ENCODE measurements around the gene GPC1. TPM values are rescaled to one million over a fixed set of nuclear protein-coding genes. Genes with fewer than 3 reads are reported as not detected.

GPC1 gene
- total RNA-seq, 1 experiment from 2014 or later: 32.0 TPM

DNA sequence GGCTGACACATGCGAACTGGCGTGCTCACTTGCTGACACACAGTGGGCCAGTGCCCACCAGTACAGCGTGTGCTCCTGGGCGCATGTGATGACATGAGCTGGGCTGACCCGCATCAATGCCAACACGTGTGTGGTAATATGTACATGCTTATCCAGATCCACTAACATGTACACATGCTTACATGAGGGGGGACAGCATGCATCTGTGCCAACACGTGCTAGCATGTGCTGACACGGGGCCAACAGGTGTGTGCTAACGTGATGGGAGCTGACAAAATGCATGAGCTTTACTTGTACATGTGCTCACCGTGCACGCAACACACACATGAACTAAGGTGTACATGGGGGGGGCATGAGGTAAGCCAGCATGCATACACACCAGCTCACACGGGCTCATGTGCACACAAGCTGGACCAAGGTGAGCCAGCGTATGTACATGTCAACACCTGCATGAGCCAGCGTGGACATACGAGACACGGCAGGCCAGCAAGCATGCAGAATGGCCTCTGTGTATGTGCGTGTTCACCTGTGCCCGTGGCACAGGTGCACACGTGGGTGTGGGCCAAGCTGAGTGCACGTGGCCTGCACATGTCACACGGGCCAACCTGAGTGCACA lies 28.5 kb downstream of the GPC1 start:
- Histone ChIP-seq H3K4me3 (ENCODE audit: insufficient read depth, low read depth, low read length) (no peak overlapping the region), H3K36me3 (replicated peaks; ENCODE audit: control insufficient read depth, insufficient read depth, low read length) (peaks cover 3% of the 10 kb centered on the region), H3K27me3 (ENCODE audit: control insufficient read depth, insufficient read depth, low read length) (no peaks in the 10 kb centered on the region)
- peak; percentile 16 for DNase-seq

DNA sequence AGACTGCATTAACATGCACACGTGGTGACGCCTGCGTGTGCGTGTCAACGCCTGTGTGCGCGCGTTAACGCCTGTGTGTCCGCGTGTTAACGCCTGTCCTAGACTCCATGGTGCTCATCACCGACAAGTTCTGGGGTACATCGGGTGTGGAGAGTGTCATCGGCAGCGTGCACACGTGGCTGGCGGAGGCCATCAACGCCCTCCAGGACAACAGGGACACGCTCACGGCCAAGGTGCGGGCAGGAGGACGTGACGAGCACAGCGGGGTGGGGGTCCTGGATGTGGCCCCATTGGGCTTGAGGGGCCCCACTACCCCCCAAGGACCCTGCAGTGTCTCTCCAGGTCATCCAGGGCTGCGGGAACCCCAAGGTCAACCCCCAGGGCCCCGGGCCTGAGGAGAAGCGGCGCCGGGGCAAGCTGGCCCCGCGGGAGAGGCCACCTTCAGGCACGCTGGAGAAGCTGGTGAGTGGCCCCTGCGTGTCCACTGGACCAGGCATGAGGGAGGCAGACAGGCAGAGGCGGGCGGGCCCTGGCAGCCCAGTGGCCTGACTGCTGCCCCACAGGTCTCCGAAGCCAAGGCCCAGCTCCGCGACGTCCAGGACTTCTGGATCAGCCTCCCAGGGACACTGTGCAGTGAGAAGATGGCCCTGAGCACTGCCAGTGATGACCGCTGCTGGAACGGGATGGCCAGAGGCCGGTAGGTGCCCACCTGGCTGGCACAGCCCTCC lies 29.2 kb downstream of the GPC1 start:
- DNase-seq: peak; percentile 33
- H3K36me3 ChIP-seq (replicated peaks; ENCODE audit: control insufficient read depth, insufficient read depth, low read length): peaks cover 3% of the 10 kb centered on the region
- no peak overlapping the region for H3K4me3 ChIP-seq (ENCODE audit: insufficient read depth, low read depth, low read length)
- no peaks in the 10 kb centered on the region for H3K27me3 ChIP-seq (ENCODE audit: control insufficient read depth, insufficient read depth, low read length)

DNA sequence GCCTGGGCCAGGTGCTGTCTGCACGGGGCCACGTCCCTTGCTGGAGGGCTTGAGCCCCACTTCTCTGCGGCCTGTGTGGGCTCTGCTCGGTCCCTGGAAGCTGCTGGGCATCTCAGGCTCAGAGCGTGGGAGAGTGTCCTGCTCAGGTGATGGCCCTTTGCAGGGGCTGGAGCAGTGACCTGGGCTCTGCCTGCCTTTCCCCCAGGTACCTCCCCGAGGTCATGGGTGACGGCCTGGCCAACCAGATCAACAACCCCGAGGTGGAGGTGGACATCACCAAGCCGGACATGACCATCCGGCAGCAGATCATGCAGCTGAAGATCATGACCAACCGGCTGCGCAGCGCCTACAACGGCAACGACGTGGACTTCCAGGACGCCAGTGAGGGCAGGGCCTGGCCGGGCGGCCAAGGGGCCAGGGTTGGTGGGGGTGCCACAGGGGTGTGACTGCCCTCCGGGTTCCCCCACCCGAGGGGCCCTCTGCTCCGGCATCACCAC lies 29.9 kb downstream of the GPC1 start:
- no peaks in the 10 kb centered on the region for H3K27me3 ChIP-seq (ENCODE audit: control insufficient read depth, insufficient read depth, low read length)
- H3K4me3 ChIP-seq (ENCODE audit: insufficient read depth, low read depth, low read length): no peak overlapping the region
- peaks cover 3% of the 10 kb centered on the region for H3K36me3 ChIP-seq (replicated peaks; ENCODE audit: control insufficient read depth, insufficient read depth, low read length)
- DNase-seq: peak; percentile 43

DNA sequence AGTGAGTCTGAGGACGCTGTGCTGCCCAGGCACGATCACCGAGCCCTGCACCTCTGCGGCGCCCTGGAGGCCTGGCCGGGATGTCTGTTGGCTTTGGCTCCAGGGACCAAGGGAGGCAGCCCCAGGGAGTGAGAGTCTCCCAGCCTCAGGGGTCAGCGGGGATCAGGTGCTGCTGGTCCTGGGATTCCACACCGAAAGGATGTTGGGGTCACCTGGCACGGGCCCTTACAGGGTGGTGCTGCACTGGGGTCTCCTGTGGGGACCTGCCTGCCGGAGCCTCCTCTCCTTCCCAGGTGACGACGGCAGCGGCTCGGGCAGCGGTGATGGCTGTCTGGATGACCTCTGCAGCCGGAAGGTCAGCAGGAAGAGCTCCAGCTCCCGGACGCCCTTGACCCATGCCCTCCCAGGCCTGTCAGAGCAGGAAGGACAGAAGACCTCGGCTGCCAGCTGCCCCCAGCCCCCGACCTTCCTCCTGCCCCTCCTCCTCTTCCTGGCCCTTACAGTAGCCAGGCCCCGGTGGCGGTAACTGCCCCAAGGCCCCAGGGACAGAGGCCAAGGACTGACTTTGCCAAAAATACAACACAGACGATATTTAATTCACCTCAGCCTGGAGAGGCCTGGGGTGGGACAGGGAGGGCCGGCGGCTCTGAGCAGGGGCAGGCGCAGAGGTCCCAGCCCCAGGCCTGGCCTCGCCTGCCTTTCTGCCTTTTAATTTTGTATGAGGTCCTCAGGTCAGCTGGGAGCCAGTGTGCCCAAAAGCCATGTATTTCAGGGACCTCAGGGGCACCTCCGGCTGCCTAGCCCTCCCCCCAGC lies 30.5 kb downstream of the GPC1 start:
- Histone ChIP-seq H3K27me3 (ENCODE audit: control insufficient read depth, insufficient read depth, low read length) (no peaks in the 10 kb centered on the region), H3K36me3 (replicated peaks; ENCODE audit: control insufficient read depth, insufficient read depth, low read length) (peaks cover 3% of the 10 kb centered on the region), H3K4me3 (ENCODE audit: insufficient read depth, low read depth, low read length) (no peak overlapping the region)
- peak; percentile 33 for DNase-seq

DNA sequence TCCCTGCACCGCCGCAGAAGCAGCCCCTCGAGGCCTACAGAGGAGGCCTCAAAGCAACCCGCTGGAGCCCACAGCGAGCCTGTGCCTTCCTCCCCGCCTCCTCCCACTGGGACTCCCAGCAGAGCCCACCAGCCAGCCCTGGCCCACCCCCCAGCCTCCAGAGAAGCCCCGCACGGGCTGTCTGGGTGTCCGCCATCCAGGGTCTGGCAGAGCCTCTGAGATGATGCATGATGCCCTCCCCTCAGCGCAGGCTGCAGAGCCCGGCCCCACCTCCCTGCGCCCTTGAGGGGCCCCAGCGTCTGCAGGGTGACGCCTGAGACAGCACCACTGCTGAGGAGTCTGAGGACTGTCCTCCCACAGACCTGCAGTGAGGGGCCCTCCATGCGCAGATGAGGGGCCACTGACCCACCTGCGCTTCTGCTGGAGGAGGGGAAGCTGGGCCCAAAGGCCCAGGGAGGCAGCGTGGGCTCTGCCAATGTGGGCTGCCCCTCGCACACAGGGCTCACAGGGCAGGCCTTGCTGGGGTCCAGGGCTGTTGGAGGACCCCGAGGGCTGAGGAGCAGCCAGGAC lies 31.2 kb downstream of the GPC1 start:
- H3K36me3 ChIP-seq (replicated peaks; ENCODE audit: control insufficient read depth, insufficient read depth, low read length): peaks cover 3% of the 10 kb centered on the region
- peak; percentile 54 for DNase-seq
- H3K27me3 ChIP-seq (ENCODE audit: control insufficient read depth, insufficient read depth, low read length): no peaks in the 10 kb centered on the region
- H3K4me3 ChIP-seq (ENCODE audit: insufficient read depth, low read depth, low read length): no peak overlapping the region

DNA sequence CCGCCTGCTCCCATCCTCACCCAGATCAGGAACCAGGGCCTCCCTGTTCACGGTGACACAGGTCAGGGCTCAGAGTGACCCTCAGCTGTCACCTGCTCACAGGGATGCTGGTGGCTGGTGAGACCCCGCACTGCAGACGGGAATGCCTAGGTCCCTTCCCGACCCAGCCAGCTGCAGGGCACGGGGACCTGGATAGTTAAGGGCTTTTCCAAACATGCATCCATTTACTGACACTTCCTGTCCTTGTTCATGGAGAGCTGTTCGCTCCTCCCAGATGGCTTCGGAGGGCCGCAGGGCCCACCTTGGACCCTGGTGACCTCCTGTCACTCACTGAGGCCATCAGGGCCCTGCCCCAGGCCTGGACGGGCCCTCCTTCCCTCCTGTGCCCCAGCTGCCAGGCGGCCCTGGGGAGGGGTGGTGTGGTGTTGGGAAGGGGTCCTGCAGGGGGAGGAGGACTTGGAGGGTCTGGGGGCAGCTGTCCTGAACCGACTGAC lies 31.7 kb downstream of the GPC1 start:
- Histone ChIP-seq H3K4me3 (ENCODE audit: insufficient read depth, low read depth, low read length) (no peak overlapping the region), H3K27me3 (ENCODE audit: control insufficient read depth, insufficient read depth, low read length) (no peaks in the 10 kb centered on the region), H3K36me3 (replicated peaks; ENCODE audit: control insufficient read depth, insufficient read depth, low read length) (peaks cover 3% of the 10 kb centered on the region)
- DNase-seq: no peak

DNA sequence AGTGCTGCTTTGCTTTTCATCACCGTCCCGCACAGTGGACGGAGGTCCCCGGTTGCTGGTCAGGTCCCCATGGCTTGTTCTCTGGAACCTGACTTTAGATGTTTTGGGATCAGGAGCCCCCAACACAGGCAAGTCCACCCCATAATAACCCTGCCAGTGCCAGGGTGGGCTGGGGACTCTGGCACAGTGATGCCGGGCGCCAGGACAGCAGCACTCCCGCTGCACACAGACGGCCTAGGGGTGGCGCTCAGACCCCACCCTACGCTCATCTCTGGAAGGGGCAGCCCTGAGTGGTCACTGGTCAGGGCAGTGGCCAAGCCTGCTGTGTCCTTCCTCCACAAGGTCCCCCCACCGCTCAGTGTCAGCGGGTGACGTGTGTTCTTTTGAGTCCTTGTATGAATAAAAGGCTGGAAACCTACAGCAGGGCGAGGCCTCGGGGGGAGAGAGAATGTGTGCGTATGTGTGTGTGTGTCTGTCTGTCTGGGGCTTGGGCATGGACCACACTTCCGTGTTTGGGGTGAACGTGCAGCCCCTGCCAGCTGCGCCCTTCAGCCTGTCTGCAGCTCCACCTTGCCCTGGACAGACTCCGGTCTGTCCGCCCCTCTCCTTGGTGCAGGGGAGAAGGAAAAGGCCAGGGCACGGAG lies 32.3 kb downstream of the GPC1 start:
- H3K4me3 ChIP-seq (ENCODE audit: insufficient read depth, low read depth, low read length): no peak overlapping the region
- no peaks in the 10 kb centered on the region for H3K27me3 ChIP-seq (ENCODE audit: control insufficient read depth, insufficient read depth, low read length)
- peak; percentile 75 for DNase-seq
- H3K36me3 ChIP-seq (replicated peaks; ENCODE audit: control insufficient read depth, insufficient read depth, low read length): peaks cover 3% of the 10 kb centered on the region

DNA sequence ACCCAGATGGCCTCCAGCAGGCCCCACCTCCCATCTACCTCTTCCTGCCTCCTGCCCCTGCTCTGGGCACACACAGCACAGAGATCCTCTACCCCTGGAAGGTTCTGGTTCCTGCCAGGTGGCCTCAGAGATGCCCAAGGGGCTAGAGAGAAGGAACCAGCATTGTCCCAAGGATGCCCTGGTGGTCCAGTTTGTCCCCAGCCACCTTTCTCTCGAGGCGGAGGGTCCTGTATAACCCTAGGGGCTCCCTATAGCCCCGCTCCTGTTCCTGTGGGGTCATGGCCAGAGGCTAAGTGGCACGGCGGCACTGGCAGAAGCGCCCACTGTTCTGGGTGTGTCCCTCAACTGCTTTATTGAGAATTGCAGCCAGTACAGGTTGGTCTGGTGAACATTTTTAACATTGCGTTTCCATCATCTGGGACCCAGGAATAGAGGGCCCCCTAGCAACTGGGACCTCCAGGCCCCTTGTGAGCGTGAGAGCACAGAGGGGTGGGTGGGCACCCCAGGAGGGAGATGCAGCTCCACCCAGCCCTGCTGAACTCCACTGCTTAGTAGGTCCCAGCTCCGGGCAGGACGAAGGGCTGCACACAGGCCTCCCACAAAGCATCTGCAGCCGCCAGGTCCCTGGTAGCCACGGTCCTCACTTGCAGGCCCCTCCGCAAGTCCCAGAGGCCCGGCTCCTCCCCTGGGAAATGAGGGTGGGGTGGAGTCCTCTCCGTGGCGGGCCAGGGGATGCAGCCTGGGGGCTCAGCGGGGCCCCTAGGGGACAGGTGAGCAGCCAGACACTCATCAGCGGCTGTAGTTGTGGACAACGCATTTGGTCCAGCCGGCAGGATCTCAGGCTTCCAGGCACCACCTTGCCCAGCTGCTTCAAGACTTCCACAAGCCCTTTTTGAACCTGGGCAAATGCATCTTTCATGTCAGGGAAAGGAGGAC lies 33.1 kb downstream of the GPC1 start:
- Histone ChIP-seq H3K4me3 (ENCODE audit: insufficient read depth, low read depth, low read length) (no peak overlapping the region), H3K27me3 (ENCODE audit: control insufficient read depth, insufficient read depth, low read length) (no peaks in the 10 kb centered on the region), H3K36me3 (replicated peaks; ENCODE audit: control insufficient read depth, insufficient read depth, low read length) (peaks cover 3% of the 10 kb centered on the region)
- peak; percentile 71 for DNase-seq

DNA sequence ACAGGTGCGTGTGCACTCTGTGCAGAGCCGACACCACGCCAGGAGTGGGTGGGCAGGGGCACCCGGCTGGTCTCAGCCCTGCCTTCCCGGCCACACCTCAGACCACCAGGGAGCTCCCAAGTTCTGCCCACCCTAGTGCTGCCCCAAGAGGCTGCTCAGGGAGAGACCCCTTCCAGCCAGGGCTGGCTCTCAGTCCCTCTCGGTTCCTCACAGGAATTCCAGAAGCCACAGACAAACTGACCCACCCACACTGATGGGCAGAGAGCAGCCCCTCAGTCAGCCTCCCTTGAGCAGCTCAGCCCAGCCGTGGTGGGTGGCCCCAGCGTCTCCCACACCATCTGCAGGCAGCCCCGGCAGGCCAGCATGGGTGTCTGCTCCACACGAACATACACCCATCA lies 33.8 kb downstream of the GPC1 start:
- Histone ChIP-seq H3K36me3 (replicated peaks; ENCODE audit: control insufficient read depth, insufficient read depth, low read length) (no peaks in the 10 kb centered on the region), H3K27me3 (ENCODE audit: control insufficient read depth, insufficient read depth, low read length) (no peaks in the 10 kb centered on the region), H3K4me3 (ENCODE audit: insufficient read depth, low read depth, low read length) (no peak overlapping the region)
- peak; percentile 82 for DNase-seq

DNA sequence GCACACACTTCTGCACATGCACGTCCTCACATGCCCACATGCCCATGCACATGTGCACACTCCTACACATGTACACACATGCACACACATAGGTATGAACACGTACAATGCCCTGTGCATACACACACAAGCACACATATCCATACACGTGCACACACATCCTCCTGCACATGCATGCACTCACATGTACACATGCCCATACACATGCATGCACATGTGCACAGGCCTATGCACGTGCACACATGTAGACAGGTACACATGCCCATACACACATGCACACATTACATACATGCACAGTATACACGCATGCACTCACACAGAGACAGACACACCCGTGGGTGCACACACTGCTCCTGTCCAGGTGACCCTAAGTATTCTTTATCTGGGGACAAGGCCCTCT lies 34.3 kb downstream of the GPC1 start:
- Histone ChIP-seq H3K4me3 (ENCODE audit: insufficient read depth, low read depth, low read length) (no peak overlapping the region), H3K36me3 (replicated peaks; ENCODE audit: control insufficient read depth, insufficient read depth, low read length) (no peaks in the 10 kb centered on the region), H3K27me3 (ENCODE audit: control insufficient read depth, insufficient read depth, low read length) (no peaks in the 10 kb centered on the region)
- no peak for DNase-seq

DNA sequence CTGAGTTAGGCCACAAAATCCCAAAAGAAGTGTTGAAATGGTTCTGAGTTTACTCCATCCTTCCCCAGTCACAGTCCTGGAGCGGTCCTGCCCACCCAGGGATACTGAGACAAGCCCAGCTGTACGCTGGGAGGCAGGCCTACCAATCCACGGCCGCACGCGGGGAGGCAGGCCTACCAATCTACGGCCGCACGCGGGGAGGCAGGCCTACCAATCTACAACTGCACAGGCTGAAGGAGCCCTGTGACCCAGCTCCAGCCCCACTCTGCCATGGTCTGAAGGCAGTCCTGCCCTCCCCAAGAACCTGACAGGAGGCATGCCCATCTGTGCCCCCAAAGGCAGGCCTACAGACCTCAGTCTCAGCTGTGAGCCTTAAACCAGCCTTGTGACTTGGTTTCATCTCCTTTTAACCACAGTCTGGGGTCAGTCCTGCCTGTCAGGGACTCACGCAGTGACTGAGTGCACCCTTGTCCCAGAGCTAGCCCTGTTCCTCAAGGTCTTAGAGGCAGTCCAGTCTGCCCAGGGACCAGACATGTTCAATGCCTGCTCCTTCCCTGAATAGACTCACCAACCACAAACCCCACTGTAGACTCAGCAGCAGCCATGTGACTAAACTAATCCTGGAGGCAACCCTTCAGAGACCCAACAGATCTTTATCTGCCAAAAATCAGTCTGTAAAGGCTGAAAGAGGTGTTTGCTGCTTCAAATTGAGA lies 36.8 kb downstream of the GPC1 start:
- H3K4me3 ChIP-seq (ENCODE audit: insufficient read depth, low read depth, low read length): no peak overlapping the region
- peak; percentile 31 for DNase-seq
- no peaks in the 10 kb centered on the region for H3K36me3 ChIP-seq (replicated peaks; ENCODE audit: control insufficient read depth, insufficient read depth, low read length)
- H3K27me3 ChIP-seq (ENCODE audit: control insufficient read depth, insufficient read depth, low read length): no peaks in the 10 kb centered on the region

DNA sequence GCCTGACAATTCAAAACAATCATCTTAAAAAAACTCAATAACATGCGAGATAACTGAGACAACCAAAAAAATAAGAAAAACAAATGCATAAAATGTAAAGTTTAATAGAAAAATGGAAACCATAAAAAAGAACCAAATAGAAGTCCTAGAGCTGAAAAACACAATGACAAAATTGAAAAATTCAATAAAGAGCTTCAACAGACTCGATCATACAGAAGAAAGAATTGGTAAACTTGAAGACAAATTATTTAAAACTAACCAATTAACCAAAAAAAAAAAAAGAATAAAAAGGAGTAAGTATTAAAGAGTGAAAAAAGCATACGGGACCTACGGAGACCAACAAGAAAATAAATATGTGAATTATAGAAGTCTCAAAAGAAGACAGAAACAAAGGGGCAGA lies 37.7 kb downstream of the GPC1 start:
- H3K27me3 ChIP-seq (ENCODE audit: control insufficient read depth, insufficient read depth, low read length): no peaks in the 10 kb centered on the region
- H3K36me3 ChIP-seq (replicated peaks; ENCODE audit: control insufficient read depth, insufficient read depth, low read length): no peaks in the 10 kb centered on the region
- DNase-seq: no peak
- no peak overlapping the region for H3K4me3 ChIP-seq (ENCODE audit: insufficient read depth, low read depth, low read length)

DNA sequence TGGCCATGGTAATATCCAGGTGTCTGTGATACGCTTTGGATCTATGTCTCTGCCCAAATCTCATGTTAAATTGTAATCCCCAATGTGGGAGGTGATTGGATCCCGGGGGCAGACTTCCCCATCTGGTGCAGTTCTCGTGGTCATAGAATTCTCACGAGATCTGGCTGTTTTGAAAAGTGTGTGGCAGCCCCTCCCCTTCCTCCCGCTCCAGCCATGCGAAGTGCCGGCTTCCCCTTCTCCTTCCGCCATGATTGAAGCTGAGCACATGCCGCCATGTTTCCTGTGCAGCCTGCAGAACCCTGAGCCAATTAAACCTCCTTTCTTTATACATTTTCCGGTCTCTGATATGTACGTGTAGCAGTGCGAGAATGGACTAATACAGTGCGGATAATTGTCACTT lies 42.5 kb downstream of the GPC1 start:
- Histone ChIP-seq H3K27me3 (ENCODE audit: control insufficient read depth, insufficient read depth, low read length) (no peaks in the 10 kb centered on the region), H3K36me3 (replicated peaks; ENCODE audit: control insufficient read depth, insufficient read depth, low read length) (no peaks in the 10 kb centered on the region), H3K4me3 (ENCODE audit: insufficient read depth, low read depth, low read length) (no peak overlapping the region)
- no peak for DNase-seq

All from H7 (cell line).